WTC11 (cell line): Measurements from ENCODE around the gene CTNND2.

ENCODE experiments used
- CREB1 ChIP-seq: sonication (generic); formaldehyde crosslinking; IDR thresholded peaks from 2 replicates; pipeline ENCODE4 v1.8.0; 2023; ENCODE audit warnings: mild to moderate bottlenecking, missing genetic modification reagents
- CTCF ChIP-seq: fragments of 200-600 bp; IDR thresholded peaks from 2 replicates; pipeline ENCODE4 v1.8.0; 2022; ENCODE audit warnings: antibody characterized with exemption
- KAT7 ChIP-seq: sonication (generic); formaldehyde crosslinking; IDR thresholded peaks from 2 replicates; pipeline ENCODE4 v1.8.1; 2023; ENCODE audit warnings: missing genetic modification reagents, mild to moderate bottlenecking, borderline replicate concordance
- USF2 ChIP-seq: sonication (generic); formaldehyde crosslinking; IDR thresholded peaks from 2 replicates; pipeline ENCODE4 v1.8.1; 2023; ENCODE audit warnings: mild to moderate bottlenecking, missing genetic modification reagents, moderate library complexity
- ZNF121 ChIP-seq: sonication (generic); formaldehyde crosslinking; IDR thresholded peaks from 2 replicates; pipeline ENCODE4 v1.8.0; 2023; ENCODE audit warnings: missing genetic modification reagents
- ZNF317 ChIP-seq: sonication (generic); formaldehyde crosslinking; IDR thresholded peaks from 2 replicates; pipeline ENCODE4 v1.8.1; 2023; ENCODE audit warnings: low read depth, mild to moderate bottlenecking, moderate library complexity, missing genetic modification reagents, borderline replicate concordance
- ZNF512 ChIP-seq: sonication (generic); formaldehyde crosslinking; IDR thresholded peaks from 2 replicates; pipeline ENCODE4 v1.8.1; 2022; ENCODE audit warnings: missing genetic modification reagents, borderline replicate concordance

GRCh38 chr5:11904265-11904906 lies at the start of gene CTNND2:
- no peak; the same call in 1 of the 2 replicates for TF ChIP-seq ZNF317 (CRISPR knock-in tag)
- no peak for TF ChIP-seq ZNF512 (CRISPR knock-in tag)
- no peak for TF ChIP-seq CTCF
- TF ChIP-seq ZNF121 (CRISPR knock-in tag): no peak; the same call in 1 of the 2 replicates
- TF ChIP-seq KAT7: no peak
- TF ChIP-seq CREB1: no peak
- no peak for TF ChIP-seq USF2 (CRISPR knock-in tag)
